Measurements from ENCODE around the gene GPR21. TPM values are rescaled to one million over a fixed set of nuclear protein-coding genes. Genes with fewer than 3 reads are reported as not detected.
A peak's percentile ranks its signal among the peaks of the same experiment; 100 is the strongest.

GPR21 gene
- total RNA-seq, 1 donor = 12.1 TPM

DNA sequence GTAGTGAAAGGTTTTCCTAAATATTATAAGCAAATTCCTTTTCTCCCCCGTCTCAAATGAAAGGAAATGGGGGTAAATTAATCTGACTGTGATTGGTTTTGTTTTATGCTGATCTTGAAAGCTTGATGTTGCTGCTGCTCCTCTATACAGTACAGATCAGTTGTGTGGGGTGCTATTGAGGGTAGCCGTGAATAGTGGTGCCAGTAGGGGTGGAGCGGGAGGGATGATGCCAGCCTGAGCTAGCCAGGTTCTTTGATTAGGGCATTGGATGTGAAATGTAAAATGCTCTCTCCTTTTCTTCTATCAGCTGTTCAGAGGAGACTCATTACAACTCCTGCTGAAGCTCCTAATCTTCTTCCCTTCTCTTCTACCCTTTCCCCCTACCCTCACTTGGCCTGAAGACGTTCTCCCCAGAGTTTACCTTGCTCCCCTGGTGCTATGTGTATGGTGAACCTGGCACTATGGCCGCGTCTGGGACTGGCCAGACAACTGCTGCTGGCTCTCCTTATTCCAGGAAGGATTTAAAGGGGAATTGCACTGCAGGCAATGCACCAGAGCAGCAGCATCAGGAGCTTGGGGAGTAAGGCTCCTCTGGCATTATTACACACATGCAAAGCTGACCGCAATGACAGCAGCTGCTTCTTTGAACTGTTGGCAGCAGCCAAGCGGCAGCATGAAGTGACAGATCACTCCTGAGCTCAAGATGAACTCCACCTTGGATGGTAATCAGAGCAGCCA is 566 bp downstream of the GPR21 start:
- DNase-seq (ENCODE audit: low read depth in 2 of 3, low spot score in 2 of 3) = peak in 2 of 3 donors; percentile 73 to 78

DNA sequence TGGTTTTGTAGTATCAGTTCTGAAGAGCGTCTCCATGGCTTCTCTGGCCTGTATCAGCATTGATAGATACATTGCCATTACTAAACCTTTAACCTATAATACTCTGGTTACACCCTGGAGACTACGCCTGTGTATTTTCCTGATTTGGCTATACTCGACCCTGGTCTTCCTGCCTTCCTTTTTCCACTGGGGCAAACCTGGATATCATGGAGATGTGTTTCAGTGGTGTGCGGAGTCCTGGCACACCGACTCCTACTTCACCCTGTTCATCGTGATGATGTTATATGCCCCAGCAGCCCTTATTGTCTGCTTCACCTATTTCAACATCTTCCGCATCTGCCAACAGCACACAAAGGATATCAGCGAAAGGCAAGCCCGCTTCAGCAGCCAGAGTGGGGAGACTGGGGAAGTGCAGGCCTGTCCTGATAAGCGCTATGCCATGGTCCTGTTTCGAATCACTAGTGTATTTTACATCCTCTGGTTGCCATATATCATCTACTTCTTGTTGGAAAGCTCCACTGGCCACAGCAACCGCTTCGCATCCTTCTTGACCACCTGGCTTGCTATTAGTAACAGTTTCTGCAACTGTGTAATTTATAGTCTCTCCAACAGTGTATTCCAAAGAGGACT is 1.5 kb downstream of the GPR21 start:
- DNase-seq (ENCODE audit: low read depth in 2 of 3, low spot score in 2 of 3) = peak in 2 of 3 donors; percentile 89 to 95

DNA sequence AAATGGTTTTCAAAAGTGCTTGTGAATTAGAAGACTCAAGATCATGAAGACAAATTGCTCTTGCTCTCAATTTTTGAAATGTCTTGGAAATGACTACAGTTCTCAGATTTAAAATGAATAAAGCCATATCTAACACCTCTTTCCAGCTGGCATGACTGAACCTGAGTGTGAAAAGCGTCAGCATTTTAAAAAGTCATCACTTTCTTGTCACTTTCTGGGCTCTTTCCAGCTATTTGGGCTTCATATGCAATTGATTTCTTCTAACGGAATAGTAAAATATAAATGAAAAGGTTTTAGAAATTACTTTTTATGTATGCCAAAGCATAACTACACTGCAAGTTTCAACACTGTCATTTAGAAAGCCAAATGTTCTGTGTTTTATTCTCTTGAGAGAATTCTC is 2.3 kb downstream of the GPR21 start:
- DNase-seq (ENCODE audit: low read depth in 2 of 3, low spot score in 2 of 3) = no peak

DNA sequence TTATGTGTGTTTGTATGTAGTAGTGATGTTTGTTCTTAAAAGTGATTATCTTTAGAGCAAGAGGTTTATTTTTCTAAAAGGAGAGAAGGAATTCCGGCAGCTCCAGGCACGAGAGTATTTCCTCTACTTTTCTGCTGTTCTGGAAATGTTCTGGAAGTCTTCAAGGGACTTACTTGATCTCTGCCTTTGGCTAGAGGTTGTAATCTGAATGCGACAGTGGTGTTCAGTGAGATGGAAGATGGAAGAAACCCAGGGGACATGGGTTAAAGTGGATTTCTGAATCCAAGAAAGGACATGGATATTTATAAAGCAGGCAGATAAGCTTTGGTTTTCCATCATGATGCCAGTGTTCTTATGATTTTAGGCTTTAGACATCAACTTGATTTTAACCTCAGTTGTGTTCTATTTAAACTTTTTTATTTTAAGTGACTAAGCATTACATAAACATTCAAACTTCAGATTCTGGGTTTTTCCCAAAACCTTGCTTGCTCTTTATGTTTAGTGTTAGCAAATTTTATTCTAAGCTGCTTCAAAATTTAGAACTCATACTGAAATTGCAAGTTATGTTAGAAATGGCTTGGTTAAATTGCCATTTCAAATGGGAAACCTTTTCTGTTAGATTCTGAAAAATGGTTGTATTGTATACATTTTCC is 3.6 kb downstream of the GPR21 start:
- no peak for DNase-seq (ENCODE audit: low read depth in 2 of 3, low spot score in 2 of 3)

DNA sequence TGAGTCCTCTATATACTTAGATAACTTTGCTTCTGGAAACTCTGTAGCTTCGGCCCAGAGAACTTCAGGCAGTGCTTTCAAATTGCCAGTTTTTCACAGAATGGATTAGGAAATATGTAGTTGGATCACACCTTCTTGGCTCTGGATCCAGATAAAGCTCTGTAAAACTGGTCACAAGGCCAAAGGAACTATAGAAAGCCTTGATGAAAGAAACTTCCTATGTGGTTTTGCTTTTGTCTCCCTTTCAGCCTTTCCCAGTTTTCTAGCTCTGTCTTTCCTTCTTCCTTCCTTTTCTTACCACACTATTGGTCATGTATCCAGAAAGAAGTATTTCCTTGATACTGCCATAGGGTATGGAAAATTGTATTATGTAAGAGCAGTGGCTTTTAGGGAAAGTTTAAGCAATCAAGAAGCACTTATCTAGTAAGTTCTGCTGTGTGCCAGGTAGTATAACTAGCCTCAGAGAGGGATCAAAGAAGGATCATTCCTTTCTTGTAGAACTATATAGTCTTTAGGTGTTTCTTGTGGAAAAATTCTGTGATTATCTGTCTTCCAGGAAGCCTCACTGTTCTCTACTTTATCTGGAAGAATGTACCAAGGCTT is 6.3 kb downstream of the GPR21 start:
- no peak for DNase-seq (ENCODE audit: low read depth in 2 of 3, low spot score in 2 of 3)

DNA sequence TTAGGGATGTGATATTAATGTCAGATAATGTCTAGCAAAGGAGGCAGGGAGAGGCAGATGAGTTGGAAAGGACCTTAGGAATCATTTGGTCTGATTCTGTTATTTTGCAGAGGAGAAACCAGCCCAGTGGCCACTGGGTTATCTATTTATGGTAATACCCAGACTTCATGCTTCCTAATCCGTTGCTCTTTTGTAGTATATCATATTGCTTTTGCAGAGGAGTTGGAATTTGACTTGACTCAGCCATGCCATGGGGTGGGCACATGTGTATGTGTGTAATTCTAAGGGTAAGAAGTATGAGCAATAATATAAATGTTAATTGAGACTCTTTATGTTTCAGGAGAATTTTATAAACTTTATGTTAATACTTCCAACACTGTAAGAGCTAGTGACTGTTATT is 7.3 kb downstream of the GPR21 start:
- no peak for DNase-seq (ENCODE audit: low read depth in 2 of 3, low spot score in 2 of 3)

DNA sequence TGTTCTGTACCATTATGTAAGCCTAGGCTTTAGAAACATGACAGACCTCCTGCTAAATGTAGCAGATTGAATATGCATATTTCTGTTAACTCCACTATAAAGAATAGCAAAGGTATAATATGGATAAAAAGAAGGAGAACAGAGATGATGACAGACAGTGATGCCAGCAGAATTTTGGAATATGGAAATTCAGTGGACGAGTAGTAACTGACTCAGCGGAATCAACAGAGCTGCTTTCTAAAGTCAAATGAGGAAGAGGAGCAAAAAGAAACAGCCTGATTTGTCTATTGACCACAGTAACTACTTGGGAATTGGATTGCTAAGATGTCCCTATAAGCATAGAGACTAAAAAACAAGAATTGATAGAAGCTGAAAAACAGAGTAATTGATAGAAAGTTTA is 8.0 kb downstream of the GPR21 start:
- DNase-seq (ENCODE audit: low read depth in 2 of 3, low spot score in 2 of 3) = no peak

DNA sequence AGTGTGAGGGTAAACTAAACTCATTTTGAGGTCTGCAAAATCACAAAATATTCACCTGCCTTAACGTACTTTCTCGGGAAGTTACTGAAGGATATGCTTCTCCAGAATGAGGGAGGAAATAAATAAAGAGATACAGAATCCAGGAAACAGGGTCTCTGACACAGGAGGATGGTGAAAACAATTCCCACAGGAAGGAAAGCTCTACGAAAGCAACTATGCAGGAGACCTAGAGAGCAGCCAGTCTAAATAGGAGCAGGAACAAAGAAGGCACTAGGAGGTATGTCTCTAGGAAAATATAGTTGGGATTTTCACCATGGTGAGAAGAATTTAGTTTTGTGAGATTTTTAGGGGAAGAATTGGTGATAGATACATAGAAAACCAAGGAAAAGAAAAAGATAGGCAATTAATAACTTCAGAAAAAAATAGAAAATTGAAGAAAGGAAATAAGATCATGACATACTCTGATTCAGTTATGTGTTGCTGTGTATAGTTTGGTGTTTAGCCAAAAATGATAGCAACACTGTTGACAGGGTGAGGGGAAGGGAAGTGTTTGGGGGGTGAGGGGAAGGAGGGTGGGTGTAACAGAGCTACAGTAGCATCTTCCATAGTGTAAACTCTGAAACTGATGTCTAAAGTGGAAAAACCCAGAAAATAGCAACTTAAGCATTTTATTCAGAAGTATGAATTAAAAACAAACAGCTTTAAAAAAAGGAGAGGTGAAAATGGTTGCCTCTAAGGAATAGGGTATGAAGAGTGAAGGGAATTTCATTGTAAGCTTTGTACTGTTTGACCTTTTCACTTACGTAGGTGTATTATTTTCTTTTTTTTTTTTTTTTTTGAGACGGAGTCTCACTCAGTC is 9.8 kb downstream of the GPR21 start:
- DNase-seq (ENCODE audit: low read depth in 2 of 3, low spot score in 2 of 3) = no peak

DNA sequence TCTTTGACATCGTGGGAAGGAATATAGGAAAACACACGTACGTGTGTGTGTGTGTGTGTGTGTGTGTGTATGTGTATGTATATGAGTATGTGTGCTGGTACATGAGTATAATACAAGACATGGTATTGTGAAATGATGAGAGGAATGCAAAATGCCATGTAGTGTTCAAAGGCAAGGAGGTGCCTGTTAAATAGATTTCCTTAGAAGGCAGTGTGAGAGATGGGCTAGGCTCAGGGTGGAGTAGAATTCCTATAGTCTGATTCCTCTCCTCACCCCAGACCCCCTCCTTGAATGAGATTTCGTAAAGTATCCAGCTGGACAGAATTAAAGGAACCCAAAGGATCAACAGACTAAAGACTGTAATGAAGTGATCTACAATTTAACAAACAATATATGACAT is 11.1 kb downstream of the GPR21 start:
- DNase-seq (ENCODE audit: low read depth in 2 of 3, low spot score in 2 of 3) = no peak

DNA sequence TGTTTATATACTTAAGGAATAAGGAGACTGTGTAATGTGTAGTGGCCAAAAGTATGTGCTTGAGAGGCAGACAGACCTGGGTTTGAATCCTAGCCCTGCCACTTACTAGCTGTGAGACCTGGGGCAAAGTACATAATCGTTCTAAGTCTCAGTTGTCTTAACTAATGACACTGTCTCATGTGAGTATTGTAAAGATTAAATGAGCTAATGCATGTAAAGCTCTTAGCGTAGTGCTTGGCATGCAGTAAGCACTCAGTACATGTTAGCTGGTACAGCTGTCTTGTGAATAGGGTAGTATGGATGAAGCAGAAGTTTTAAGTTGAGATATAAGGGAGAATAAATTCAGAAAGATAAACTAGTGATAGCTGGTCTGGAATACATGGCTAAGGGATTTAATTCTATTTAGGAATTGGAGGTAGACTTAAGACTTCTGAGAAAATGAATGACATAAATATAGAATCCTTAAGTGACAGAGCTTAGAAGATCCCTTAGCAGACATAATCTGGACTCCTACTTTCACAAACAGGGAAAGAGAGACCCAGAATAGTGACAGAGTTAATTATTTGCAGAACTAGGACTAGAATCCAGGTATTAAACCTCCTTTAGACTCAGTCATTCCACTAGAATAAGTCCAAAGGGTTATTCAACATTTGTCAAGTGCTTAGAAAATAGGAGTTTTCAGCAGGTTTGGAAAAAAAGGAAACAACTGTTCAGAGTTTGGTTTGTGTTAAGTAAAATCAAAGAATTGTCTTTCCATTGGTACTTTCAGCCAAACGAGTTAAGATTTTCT is 13.1 kb downstream of the GPR21 start:
- DNase-seq (ENCODE audit: low read depth in 2 of 3, low spot score in 2 of 3) = no peak

DNA sequence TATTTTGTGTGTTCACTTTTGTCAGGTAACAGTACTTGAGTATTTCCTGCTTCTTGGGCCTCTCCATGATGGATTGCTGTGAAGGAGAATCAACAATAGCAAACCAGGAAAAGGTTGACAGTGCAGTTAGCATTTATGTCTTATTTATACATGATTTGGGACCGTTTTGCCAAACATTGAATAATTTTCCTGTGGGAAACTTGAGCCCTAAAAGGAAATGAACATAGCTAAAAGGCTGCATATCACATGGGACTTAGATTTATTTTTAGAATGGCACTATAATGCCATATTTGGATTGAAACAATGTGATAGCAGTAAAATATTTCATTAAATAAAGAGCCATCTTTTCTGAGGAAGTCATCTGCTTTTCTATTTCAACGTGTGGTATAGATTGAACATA is 15.3 kb downstream of the GPR21 start:
- no peak for DNase-seq (ENCODE audit: low read depth in 2 of 3, low spot score in 2 of 3)

DNA sequence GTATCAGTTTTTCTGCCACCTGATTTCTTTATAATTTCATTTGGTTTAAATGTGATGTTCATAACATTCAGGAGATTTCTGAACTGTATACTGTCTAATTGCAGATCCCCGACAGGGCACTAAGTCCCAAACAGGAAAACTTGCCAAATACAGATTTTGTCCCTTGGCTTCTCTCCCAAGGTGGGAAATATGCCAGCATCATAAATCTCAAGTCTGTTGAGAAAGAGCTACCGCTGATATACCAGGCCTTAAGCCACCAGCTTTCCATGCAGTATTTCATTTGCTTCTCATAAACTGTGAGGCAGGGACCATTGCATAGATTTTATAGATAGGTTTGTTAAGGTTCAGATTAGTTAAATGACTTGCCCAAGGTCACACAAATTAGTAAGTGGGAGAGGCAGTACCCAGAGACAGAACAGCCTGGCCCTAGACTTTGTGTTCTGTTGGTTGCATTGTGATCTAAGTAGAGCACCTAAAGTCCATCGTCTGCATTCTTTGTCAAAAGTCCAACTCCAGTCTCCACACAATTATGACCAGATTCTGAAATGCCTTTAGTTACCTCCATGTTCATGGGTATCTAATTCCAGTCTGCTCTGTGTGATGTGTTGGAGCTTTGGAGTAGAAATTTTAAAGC is 16.2 kb downstream of the GPR21 start:
- DNase-seq (ENCODE audit: low read depth in 2 of 3, low spot score in 2 of 3) = no peak

DNA sequence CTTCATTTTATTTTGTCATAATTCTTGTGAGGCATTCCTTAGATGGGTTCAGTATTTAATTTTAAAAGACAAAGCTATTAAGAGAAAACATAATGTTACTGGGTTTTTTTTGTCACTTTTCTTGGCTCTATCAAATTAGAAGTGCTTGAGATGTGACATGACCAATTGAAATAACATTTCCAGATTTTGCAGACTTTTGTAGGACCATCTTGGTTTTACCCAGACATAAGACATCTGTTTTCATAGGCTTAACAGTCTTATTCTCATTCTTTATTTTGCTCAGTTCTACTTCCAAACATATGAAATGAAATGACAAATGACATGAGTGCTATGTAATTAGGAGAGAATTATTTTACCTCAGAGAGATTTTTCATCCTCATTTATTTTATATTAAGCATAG is 19.6 kb downstream of the GPR21 start:
- DNase-seq (ENCODE audit: low read depth in 2 of 3, low spot score in 2 of 3) = no peak

DNA sequence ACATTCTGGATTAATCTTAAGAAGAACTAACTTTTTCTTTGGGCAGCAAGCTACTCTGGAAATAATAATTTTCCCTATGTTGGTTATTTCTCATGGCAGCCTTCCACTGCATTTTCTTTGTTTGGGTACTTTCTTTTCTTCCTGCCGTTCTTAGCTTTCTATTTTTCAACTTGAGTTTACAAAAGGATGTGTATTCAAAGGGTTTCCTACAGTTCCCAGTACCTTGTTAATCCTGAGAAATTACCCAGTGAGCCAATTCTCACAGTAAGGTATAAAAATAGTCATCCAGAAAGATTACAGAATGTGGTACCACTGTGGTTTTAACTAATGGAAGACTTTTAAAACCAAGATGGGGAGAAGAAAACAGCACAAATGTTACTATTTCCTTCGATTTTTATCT is 20.2 kb downstream of the GPR21 start:
- no peak for DNase-seq (ENCODE audit: low read depth in 2 of 3, low spot score in 2 of 3)

DNA sequence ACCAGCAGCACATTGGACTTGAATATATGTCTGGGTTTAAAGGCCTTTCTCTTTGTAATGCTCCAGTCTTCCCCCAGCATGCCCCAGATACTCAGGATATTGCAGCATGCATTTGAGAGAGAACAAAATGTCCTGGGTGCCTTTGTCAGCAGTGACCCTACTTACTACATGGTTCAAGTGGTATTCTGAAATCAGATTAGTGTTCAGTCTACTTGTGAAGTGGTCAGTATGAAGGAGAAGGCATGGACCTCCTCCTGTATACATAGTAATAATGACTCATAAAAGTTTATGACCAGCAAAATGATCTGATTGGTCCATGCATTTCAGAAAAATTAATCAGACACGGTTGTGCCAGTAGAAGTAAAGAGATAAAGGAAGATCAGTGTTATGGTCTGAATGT is 25.4 kb downstream of the GPR21 start:
- DNase-seq (ENCODE audit: low read depth in 2 of 3, low spot score in 2 of 3) = no peak

DNA sequence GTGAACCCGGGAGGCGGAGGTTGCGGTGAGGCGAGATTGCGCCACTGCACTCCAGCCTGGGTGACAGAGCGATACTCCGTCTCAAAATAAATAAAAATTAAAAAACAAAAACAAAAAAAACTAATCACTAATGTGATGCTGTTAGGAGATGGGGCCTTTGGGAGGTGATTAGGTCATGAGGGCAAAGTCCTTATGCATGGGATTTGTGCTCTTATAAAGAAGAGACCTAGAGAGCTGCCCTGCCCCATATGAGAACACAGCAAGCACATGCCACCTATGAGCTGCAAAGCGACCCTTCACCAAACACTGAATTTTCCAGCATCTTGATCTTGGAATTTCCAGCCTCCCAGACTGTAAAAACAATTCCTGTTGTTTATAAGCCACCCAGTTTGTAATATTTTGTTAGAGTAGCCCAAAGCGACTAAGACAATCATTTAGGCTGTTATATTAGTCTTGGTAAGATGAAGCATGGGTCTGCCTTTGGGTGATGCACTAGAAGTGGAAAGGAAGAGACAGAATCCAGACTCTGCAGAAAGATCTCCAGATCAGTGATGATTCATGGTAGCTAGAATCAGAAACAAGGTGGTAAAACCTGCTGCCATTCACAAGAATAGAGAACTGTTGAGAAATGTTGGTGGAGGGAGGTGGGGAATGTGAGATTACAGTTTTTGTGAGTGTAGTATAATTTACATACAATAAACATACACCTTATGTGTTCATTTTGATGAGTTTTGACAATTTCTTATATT is 26.2 kb downstream of the GPR21 start:
- DNase-seq (ENCODE audit: low read depth in 2 of 3, low spot score in 2 of 3) = no peak

DNA sequence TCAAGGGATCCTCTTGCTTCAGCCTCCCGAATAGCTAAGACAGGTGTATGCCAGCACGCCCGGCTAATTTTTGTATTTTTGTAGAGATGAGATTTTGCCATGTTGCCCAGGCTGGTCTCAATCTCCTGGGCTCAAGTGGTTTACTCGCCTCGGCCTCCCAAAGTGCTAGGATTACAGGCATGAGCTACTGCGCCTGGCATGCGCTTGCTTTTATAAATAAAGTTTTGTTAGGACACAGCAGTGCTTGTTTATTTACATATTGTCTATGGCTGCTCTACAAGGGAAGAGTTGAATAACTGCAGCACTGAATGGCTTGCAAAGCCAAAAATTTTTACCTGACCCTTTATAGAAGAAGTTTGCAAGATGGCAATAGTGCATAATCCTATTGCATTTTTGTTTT is 27.7 kb downstream of the GPR21 start:
- no peak for DNase-seq (ENCODE audit: low read depth in 2 of 3, low spot score in 2 of 3)

DNA sequence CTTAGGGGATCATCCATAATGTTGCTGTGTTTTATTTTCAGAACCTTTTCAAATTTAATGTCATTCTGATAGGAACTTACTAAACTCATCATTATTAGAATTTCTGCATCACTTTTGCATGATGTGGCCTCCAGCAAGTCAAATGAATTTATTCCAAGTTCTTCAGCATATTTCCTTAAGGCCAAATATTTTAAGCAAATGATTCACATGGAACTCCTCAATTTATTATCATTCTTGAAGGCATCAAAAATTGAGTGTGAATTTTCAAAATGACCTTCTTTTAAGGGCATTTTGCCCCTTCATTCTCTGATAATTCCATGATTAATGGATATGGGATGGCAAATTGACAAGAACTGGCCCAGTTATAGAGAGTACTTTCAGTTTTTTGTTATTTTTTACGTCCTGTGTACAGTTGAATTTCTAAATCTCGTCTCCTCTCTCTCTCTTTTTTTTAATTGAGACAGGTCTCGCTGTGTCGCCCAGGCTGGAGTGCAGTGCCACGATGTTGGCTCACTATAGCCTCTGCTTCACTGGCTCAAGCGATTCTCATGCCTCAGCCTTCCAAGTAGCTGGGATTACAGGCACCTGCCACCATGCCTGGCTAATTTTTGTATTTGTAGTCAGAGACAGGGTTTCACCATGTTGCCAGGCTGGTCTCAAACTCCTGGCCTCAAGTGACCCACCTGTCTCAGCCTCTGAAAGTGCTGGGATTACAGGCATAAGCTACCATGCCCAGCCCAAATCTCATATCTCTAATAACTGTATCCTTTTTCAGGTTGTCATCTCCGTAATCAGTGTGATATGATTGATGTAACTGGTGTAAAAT is 29.1 kb downstream of the GPR21 start:
- DNase-seq (ENCODE audit: low read depth in 2 of 3, low spot score in 2 of 3) = no peak
